IMR-90 (cell line): ENCODE measurements around the gene TXNL4A. TPM values are rescaled to one million over a fixed set of nuclear protein-coding genes. Genes with fewer than 3 reads are reported as not detected.

Source experiments
- ATAC-seq: fragments of 200-7000 bp; cut with Tn5 transposase; 2 replicates; pipeline ENCODE4 v1.9.1; 2020; ENCODE audit warnings: low read depth, mild to moderate bottlenecking, moderate library complexity
- BruUV-seq: library from RNA; stranded (reverse); fragments of 400-500 nt; replicated peaks from 2 replicates; lab custom pipeline; 2021; lab: Mats Ljungman, UMichigan
- CTCF ChIA-PET: fragments of 300-600 bp; formaldehyde crosslinking; extraction: SDS; loops from one replicate; lab custom pipeline; 2021; ENCODE audit warnings: antibody characterized with exemption; lab: Yijun Ruan, JAX
- POLR2A ChIA-PET: fragments of 300-600 bp; sonication (Branson Sonifier 250); formaldehyde crosslinking; loops from one replicate; lab custom pipeline; 2022; ENCODE audit warnings: antibody characterized with exemption; ENCODE audit not compliant: unreplicated experiment; lab: Charles Lee
- DNase-seq: peaks from one replicate; pipeline ENCODE4 v3.0.0; 2013
- H2AFZ ChIP-seq: replicated peaks from 2 replicates; pipeline ENCODE3; 2013; ENCODE audit warnings: low read length, mild to moderate bottlenecking; ENCODE audit not compliant: poor library complexity
- H2AK5ac ChIP-seq: 2 replicates; pipeline ENCODE4 v1.6.1; 2013; ENCODE audit warnings: low read depth, low read length, inconsistent platforms
- H2AK9ac ChIP-seq: replicated peaks from 2 replicates; pipeline ENCODE3; 2013; ENCODE audit warnings: mild to moderate bottlenecking, low read depth, low read length, moderate library complexity; ENCODE audit not compliant: poor library complexity
- H2BK120ac ChIP-seq: 2 replicates; pipeline ENCODE4 v1.6.1; 2013; ENCODE audit warnings: low read depth, low read length, inconsistent platforms
- H2BK15ac ChIP-seq: 3 replicates; pipeline ENCODE4 v1.6.1; 2013; ENCODE audit warnings: low read depth, low read length, inconsistent platforms
- H2BK20ac ChIP-seq: 2 replicates; pipeline ENCODE4 v1.6.1; 2013; ENCODE audit warnings: low read depth, mild to moderate bottlenecking, inconsistent platforms, low read length, moderate library complexity
- H2BK5ac ChIP-seq: 2 replicates; pipeline ENCODE4 v1.6.1; 2013; ENCODE audit warnings: mild to moderate bottlenecking, low read depth, low read length, inconsistent platforms; ENCODE audit not compliant: poor library complexity, severe bottlenecking
- H3K14ac ChIP-seq: replicated peaks from 2 replicates; pipeline ENCODE4 v1.6.1; 2013; ENCODE audit warnings: low read depth, low read length, inconsistent platforms
- H3K18ac ChIP-seq: 2 replicates; pipeline ENCODE4 v1.6.1; 2013; ENCODE audit warnings: low read depth, low read length, control low read depth
- H3K23ac ChIP-seq: 2 replicates; pipeline ENCODE4 v1.6.1; 2013; ENCODE audit warnings: low read depth, low read length, inconsistent platforms
- H3K27ac ChIP-seq: 2 replicates; pipeline ENCODE4 v1.5.1; 2013; ENCODE audit warnings: mild to moderate bottlenecking, control low read depth, low read length; ENCODE audit not compliant: insufficient read depth
- H3K27me3 ChIP-seq: 2 replicates; pipeline ENCODE4 v1.6.1; 2013; ENCODE audit warnings: low read length; ENCODE audit not compliant: control insufficient read depth, insufficient read depth
- H3K36me3 ChIP-seq: 2 replicates; pipeline ENCODE4 v1.6.1; 2013; ENCODE audit warnings: low read length, mixed read lengths; ENCODE audit not compliant: control insufficient read depth, insufficient read depth
- H3K4ac ChIP-seq: 2 replicates; pipeline ENCODE4 v1.6.1; 2013; ENCODE audit warnings: low read depth, low read length, inconsistent platforms
- H3K4me1 ChIP-seq: 2 replicates; pipeline ENCODE4 v1.6.1; 2013; ENCODE audit warnings: low read length, mixed read lengths; ENCODE audit not compliant: control insufficient read depth, insufficient read depth
- H3K4me2 ChIP-seq: 2 replicates; pipeline ENCODE4 v1.6.1; 2013; ENCODE audit warnings: low read depth, mild to moderate bottlenecking, control low read depth, low read length, moderate library complexity
- H3K4me3 ChIP-seq: 2 replicates; pipeline ENCODE4 v1.5.1; 2013; ENCODE audit warnings: low read depth, mild to moderate bottlenecking, control low read depth, low read length, moderate library complexity; ENCODE audit not compliant: insufficient read depth
- H3K56ac ChIP-seq: 2 replicates; pipeline ENCODE4 v1.6.1; 2013; ENCODE audit warnings: low read length, inconsistent platforms; ENCODE audit not compliant: insufficient read depth; ENCODE audit errors: extremely low read depth
- H3K79me1 ChIP-seq, 2 experiments: 2 replicates each; pipeline ENCODE4 v1.6.1; 2013; ENCODE audit warnings: low read length in 2 of 2, inconsistent platforms in 1 of 2, low read depth in 1 of 2
- H3K9ac ChIP-seq: 2 replicates; pipeline ENCODE4 v1.6.1; 2013; ENCODE audit warnings: low read depth, low read length, control low read depth
- H3K9me1 ChIP-seq: 2 replicates; pipeline ENCODE4 v1.6.1; 2013; ENCODE audit warnings: low read length, inconsistent platforms; ENCODE audit not compliant: insufficient read depth
- H3K9me3 ChIP-seq: 2 replicates; pipeline ENCODE4 v1.6.1; 2013; ENCODE audit warnings: low read length; ENCODE audit not compliant: control insufficient read depth, insufficient read depth
- H4K20me1 ChIP-seq: 2 replicates; pipeline ENCODE4 v1.6.1; 2013; ENCODE audit warnings: low read length, inconsistent platforms; ENCODE audit not compliant: insufficient read depth
- H4K5ac ChIP-seq: 2 replicates; pipeline ENCODE4 v1.6.1; 2013; ENCODE audit warnings: mild to moderate bottlenecking, low read depth, low read length, control low read depth
- H4K8ac ChIP-seq, 2 experiments: 2 replicates each; pipeline ENCODE4 v1.6.1; 2013; ENCODE audit warnings: low read depth in 2 of 2, low read length in 2 of 2, control low read depth in 1 of 2, inconsistent platforms in 1 of 2
- H4K91ac ChIP-seq: 2 replicates; pipeline ENCODE4 v1.6.1; 2013; ENCODE audit warnings: low read depth, low read length, inconsistent platforms; ENCODE audit not compliant: insufficient read depth
- BHLHE40 ChIP-seq: fragments of 150-350 bp; IDR thresholded peaks from 2 replicates; pipeline ENCODE4 v1.6.1; 2016; ENCODE audit warnings: mild to moderate bottlenecking, low read depth, low read length
- CEBPB ChIP-seq: IDR thresholded peaks from 2 replicates; pipeline ENCODE4 v1.6.1; 2012; ENCODE audit warnings: low read depth, low read length, improper control_type of control experiment
- CHD1 ChIP-seq: IDR thresholded peaks from 2 replicates; pipeline ENCODE4 v1.6.1; 2012; ENCODE audit warnings: low read depth, low read length, improper control_type of control experiment
- FOS ChIP-seq: fragments of 150-350 bp; IDR thresholded peaks from 2 replicates; pipeline ENCODE4 v1.6.1; 2016; ENCODE audit warnings: low read depth, low read length
- MAFK ChIP-seq: IDR thresholded peaks from 2 replicates; pipeline ENCODE4 v1.6.1; 2012; ENCODE audit warnings: low read depth, low read length, improper control_type of control experiment
- MAZ ChIP-seq: IDR thresholded peaks from 2 replicates; pipeline ENCODE4 v1.6.1; 2012; ENCODE audit warnings: low read depth, mild to moderate bottlenecking, low read length, improper control_type of control experiment, moderate library complexity, borderline replicate concordance
- MXI1 ChIP-seq: IDR thresholded peaks from 2 replicates; pipeline ENCODE4 v1.6.1; 2012; ENCODE audit warnings: low read depth, mild to moderate bottlenecking, low read length, moderate library complexity, borderline replicate concordance
- NFE2L2 ChIP-seq: fragments of 150-350 bp; IDR thresholded peaks from 2 replicates; pipeline ENCODE4 v1.6.1; 2016; ENCODE audit warnings: low read depth, mild to moderate bottlenecking, low read length
- POLR2A ChIP-seq: IDR thresholded peaks from 2 replicates; pipeline ENCODE4 v1.6.1; 2012; ENCODE audit warnings: mild to moderate bottlenecking, low read depth, low read length
- RAD21 ChIP-seq: IDR thresholded peaks from 2 replicates; pipeline ENCODE4 v1.6.1; 2012; ENCODE audit warnings: low read length, improper control_type of control experiment
- RCOR1 ChIP-seq: IDR thresholded peaks from 2 replicates; pipeline ENCODE4 v1.6.1; 2012; ENCODE audit warnings: mild to moderate bottlenecking, low read length, improper control_type of control experiment; ENCODE audit not compliant: insufficient replicate concordance
- RFX5 ChIP-seq: IDR thresholded peaks from 2 replicates; pipeline ENCODE4 v1.8.0; 2012; ENCODE audit warnings: low read depth, mild to moderate bottlenecking, low read length, moderate library complexity
- SMC3 ChIP-seq: fragments of 150-350 bp; IDR thresholded peaks from 2 replicates; pipeline ENCODE4 v1.6.1; 2016; ENCODE audit warnings: low read depth, mild to moderate bottlenecking, antibody characterized with exemption, low read length, moderate library complexity
- WGBS, 2 experiments: methylation state at CpG; one replicate each; pipeline versions ENCODE4 v1.1.5 to v1.1.7; 2013; ENCODE audit warnings: missing lambda C conversion rate in 2 of 2; ENCODE audit not compliant: insufficient read length in 1 of 2; ENCODE audit errors: extremely low coverage in 2 of 2; 5-methylcytosine and 5-hydroxymethylcytosine counted together
- dilution Hi-C: fragments of 300-500 bp; cut with HindIII; formaldehyde crosslinking; loops from one replicate; pipeline ENCODE4 v1.14.3; 2018; ENCODE audit warnings: low sequenced_read_pairs; ENCODE audit not compliant: unreplicated experiment
- in situ Hi-C: fragments of 300-500 bp; cut with MboI; formaldehyde crosslinking; loops from 3 replicates; pipeline ENCODE4 v1.14.3; 2019; ENCODE audit warnings: low sequenced_read_pairs, inconsistent platforms, mixed read lengths
- intact Hi-C: fragments of 100-400 bp; cut with micrococcal nuclease; formaldehyde crosslinking; loops from 2 replicates; pipeline ENCODE4 v1.10.0; 2022
- polyA plus RNA-seq, 3 experiments: library from polyadenylated mRNA; depleted of rRNA; stranded (reverse); fragments of >200 nt; gene quantifications; 2 replicates each; pipeline ENCODE4 v1.2.3, GENCODE V29; 2012; ENCODE audit warnings: low replicate concordance in 1 of 3
- total RNA-seq: library from RNA; depleted of rRNA; stranded (reverse); fragments of >200 nt; gene quantifications from 2 replicates; pipeline ENCODE4 v1.2.3, GENCODE V29; 2012
- TF ChIP-seq, protein P1 (sequence below): conservative IDR thresholded peaks from 2 replicates; pipeline ENCODE4 v1.5.1; 2012; ENCODE audit warnings: mild to moderate bottlenecking, low read depth, low read length, improper control_type of control experiment
- TF ChIP-seq, protein P2 (sequence below): fragments of 150-350 bp; IDR thresholded peaks from 2 replicates; pipeline ENCODE4 v1.6.1; 2016; ENCODE audit warnings: low read depth, mild to moderate bottlenecking, low read length, moderate library complexity, borderline replicate concordance
- TF ChIP-seq, protein P3 (sequence below): fragments of 150-350 bp; IDR thresholded peaks from 2 replicates; pipeline ENCODE4 v1.6.1; 2017; ENCODE audit warnings: mild to moderate bottlenecking, antibody characterized with exemption, low read length, low read depth

Gene TXNL4A
- total and polyA plus RNA-seq, 2 of the 4 experiments (the other 2 are of a cell fraction), result 38.7 to 103 TPM

DNA sequence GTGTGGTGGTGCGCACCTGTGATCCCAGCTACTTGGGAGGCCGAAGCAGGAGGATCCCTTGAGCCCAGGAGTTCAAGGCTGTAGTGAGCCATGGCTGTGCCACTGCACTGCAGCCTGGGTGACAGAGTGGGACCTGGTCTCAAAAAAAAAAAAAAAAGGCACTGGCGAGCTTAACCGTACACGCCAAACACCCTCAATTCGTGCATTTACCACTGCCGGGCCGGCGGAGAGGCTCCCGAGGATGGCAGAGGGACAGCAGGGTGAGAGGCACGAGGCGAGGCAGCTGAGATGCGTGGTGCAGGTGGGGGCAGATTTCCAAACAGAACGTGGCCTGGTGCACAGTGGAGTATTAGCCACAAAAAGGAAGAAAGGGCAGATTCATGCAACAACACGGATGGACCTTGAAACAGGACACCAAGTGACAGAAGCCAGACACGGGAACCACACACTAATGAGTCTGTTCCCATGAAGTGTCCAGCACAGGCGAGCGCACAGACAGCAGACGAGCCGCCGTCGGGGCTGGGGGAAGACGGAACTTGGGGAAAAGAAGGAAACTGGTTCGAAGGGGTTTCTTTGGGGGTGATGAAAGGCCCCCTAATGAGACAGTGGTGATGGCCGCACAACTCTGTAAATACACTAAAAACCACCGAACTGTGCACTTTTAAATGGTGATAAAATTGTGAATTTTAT, 64.3 kb downstream of the TXNL4A start:
- dilution Hi-C loops (no loop called here), in situ Hi-C loops (no loop called here), intact Hi-C loops (no loop called here)
- Histone ChIP-seq H2BK5ac (no peak overlapping the region), H2AFZ (no peak overlapping the region), H3K9me3 (peaks cover 4% of the 10 kb centered on the region), H3K14ac (no peak overlapping the region), H3K23ac (no peak overlapping the region), H4K5ac (no peak overlapping the region), H2BK15ac (no peak overlapping the region), H3K4me2 (no peak overlapping the region), H3K36me3 (peaks cover 36% of the 10 kb centered on the region), H2AK5ac (no peak overlapping the region), H3K79me1 (peaks cover 14 to 43% of the 10 kb centered on the region in 2 experiments; a peak in 3 of 4 replicates), H3K27ac (no peak overlapping the region), H3K9me1 (no peaks in the 10 kb centered on the region), H3K4ac (no peak overlapping the region), H3K9ac (no peak overlapping the region), H2BK120ac (no peak overlapping the region), H2BK20ac (no peak overlapping the region), H4K8ac (no peak overlapping the region), H3K27me3 (no peaks in the 10 kb centered on the region), H4K20me1 (peaks cover 9% of the 10 kb centered on the region), H3K4me3 (no peak overlapping the region), H4K91ac (no peak overlapping the region), H3K4me1 (no peaks in the 10 kb centered on the region), H3K56ac (no peak overlapping the region), H3K18ac (no peak overlapping the region), H2AK9ac (no peak overlapping the region)
- TF ChIP-seq MAZ (no peak), POLR2A (no peak), CHD1 (no peak), RAD21 (no peak), MAFK (no peak), RFX5 (no peak), SMC3 (no peak), MXI1 (no peak), CEBPB (no peak), BHLHE40 (no peak), FOS (no peak), NFE2L2 (no peak), RCOR1 (no peak)
- TF ChIP-seq, protein P1, sequence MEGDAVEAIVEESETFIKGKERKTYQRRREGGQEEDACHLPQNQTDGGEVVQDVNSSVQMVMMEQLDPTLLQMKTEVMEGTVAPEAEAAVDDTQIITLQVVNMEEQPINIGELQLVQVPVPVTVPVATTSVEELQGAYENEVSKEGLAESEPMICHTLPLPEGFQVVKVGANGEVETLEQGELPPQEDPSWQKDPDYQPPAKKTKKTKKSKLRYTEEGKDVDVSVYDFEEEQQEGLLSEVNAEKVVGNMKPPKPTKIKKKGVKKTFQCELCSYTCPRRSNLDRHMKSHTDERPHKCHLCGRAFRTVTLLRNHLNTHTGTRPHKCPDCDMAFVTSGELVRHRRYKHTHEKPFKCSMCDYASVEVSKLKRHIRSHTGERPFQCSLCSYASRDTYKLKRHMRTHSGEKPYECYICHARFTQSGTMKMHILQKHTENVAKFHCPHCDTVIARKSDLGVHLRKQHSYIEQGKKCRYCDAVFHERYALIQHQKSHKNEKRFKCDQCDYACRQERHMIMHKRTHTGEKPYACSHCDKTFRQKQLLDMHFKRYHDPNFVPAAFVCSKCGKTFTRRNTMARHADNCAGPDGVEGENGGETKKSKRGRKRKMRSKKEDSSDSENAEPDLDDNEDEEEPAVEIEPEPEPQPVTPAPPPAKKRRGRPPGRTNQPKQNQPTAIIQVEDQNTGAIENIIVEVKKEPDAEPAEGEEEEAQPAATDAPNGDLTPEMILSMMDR, result no peak
- TF ChIP-seq, protein P2, sequence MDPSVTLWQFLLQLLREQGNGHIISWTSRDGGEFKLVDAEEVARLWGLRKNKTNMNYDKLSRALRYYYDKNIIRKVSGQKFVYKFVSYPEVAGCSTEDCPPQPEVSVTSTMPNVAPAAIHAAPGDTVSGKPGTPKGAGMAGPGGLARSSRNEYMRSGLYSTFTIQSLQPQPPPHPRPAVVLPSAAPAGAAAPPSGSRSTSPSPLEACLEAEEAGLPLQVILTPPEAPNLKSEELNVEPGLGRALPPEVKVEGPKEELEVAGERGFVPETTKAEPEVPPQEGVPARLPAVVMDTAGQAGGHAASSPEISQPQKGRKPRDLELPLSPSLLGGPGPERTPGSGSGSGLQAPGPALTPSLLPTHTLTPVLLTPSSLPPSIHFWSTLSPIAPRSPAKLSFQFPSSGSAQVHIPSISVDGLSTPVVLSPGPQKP, result no peak
- TF ChIP-seq, protein P3, sequence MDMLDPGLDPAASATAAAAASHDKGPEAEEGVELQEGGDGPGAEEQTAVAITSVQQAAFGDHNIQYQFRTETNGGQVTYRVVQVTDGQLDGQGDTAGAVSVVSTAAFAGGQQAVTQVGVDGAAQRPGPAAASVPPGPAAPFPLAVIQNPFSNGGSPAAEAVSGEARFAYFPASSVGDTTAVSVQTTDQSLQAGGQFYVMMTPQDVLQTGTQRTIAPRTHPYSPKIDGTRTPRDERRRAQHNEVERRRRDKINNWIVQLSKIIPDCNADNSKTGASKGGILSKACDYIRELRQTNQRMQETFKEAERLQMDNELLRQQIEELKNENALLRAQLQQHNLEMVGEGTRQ, result no peak
- no peak for DNase-seq
- BruUV-seq, result no TSS peak
- CTCF ChIA-PET, result interaction anchor here (0.5 kb wide), 1 partner anchor 259 kb away, joined by 4 read pairs; no protein-coding TSS in a partner anchor
- ATAC-seq, result no peak
- POLR2A ChIA-PET, result no interaction called here
- 92% methylated on average over 10 of the region's 26 CpGs; no CpG with 5 or more reads in 1 of the 2 experiments for WGBS, 2 experiments
